RKO (cell line): ENCODE measurements around the gene SLC35F6.
"Not testable (repeated sequence)": the region's sequence is repeated elsewhere in the genome, so short reads cannot be mapped to it uniquely, and the experiment has no call there.

ENCODE experiments used
- DNase-seq: peaks from one replicate; pipeline ENCODE4 v3.0.0-alpha.2; 2016; ENCODE audit warnings: low spot score

The SLC35F6 gene

GRCh38 chr2:26784570-26785234 lies 20.6 kb downstream of the SLC35F6 start:
- DNase-seq, result no peak

- peak; percentile 99 for DNase-seq
These were observed 21.5 kb downstream of the SLC35F6 start, which contains the start of gene CENPA for GRCh38 chr2:26785431-26786206. Gene CENPA, plus strand, starts transcription at chr2:26786056. Its CDS starts 141 bp downstream, at chr2:26786197.

- DNase-seq, result peak; percentile 41
These were observed 22.3 kb downstream of the SLC35F6 start for GRCh38 chr2:26786207-26787028.

- no peak for DNase-seq
These were observed 28.6 kb downstream of the SLC35F6 start for GRCh38 chr2:26792720-26793119.

- DNase-seq, result no peak
These were observed 29.4 kb downstream of the SLC35F6 start for GRCh38 chr2:26793518-26793917.

GRCh38 chr2:26795135-26795534 lies 31.1 kb downstream of the SLC35F6 start:
- not testable (repeated sequence) for DNase-seq

GRCh38 chr2:26801328-26801727 lies 37.2 kb downstream of the SLC35F6 start:
- DNase-seq, result no peak

- DNase-seq, result no peak
These were observed 37.7 kb downstream of the SLC35F6 start for GRCh38 chr2:26801796-26802195.

- DNase-seq, result peak; percentile 85
These were observed 41.2 kb downstream of the SLC35F6 start for GRCh38 chr2:26805241-26805676.

GRCh38 chr2:26807788-26808460 lies 43.8 kb downstream of the SLC35F6 start:
- DNase-seq, result no peak

GRCh38 chr2:26809211-26809610 lies 45.1 kb downstream of the SLC35F6 start:
- no peak for DNase-seq

GRCh38 chr2:26809876-26810577 lies 45.9 kb downstream of the SLC35F6 start:
- no peak for DNase-seq

GRCh38 chr2:26811261-26811660 lies 47.2 kb downstream of the SLC35F6 start:
- no peak for DNase-seq

- DNase-seq, result no peak
These were observed 48.0 kb downstream of the SLC35F6 start for GRCh38 chr2:26811791-26812694.

- no peak for DNase-seq
These were observed 48.6 kb downstream of the SLC35F6 start for GRCh38 chr2:26812731-26813130.

- not testable (repeated sequence) for DNase-seq
These were observed 50.1 kb downstream of the SLC35F6 start for GRCh38 chr2:26814072-26814765.

- no peak for DNase-seq
These were observed 52.8 kb downstream of the SLC35F6 start for GRCh38 chr2:26816893-26817292.

- no peak for DNase-seq
These were observed 54.2 kb downstream of the SLC35F6 start for GRCh38 chr2:26818255-26818654.

- no peak for DNase-seq
These were observed 54.9 kb downstream of the SLC35F6 start for GRCh38 chr2:26818972-26819371.

GRCh38 chr2:26820932-26821331 lies 56.8 kb downstream of the SLC35F6 start:
- no peak for DNase-seq
